Keratinocyte (primary cell): ENCODE data around the gene PAQR5. TPM values are rescaled to one million over a fixed set of nuclear protein-coding genes. Genes with fewer than 3 reads are reported as not detected.

Source experiments
- DNase-seq: peaks from one replicate; pipeline ENCODE4 v3.0.0-alpha.2; 2011; ENCODE audit warnings: low read depth, missing footprints, low spot score
- FAIRE-seq: peaks from 2 replicates; lab custom pipeline; 2011; peaks lifted over from hg19 to GRCh38; lab: Jason Lieb, UNC
- H2AFZ ChIP-seq: 2 replicates; pipeline ENCODE4 v1.6.0; 2012; ENCODE audit warnings: low read length, control low read depth, inconsistent platforms; ENCODE audit not compliant: control insufficient read depth
- H3K27ac ChIP-seq: 2 replicates; pipeline ENCODE4 v1.5.1; 2011; ENCODE audit warnings: low read length; ENCODE audit not compliant: control insufficient read depth, insufficient read depth
- H3K27me3 ChIP-seq: 3 replicates; pipeline ENCODE4 v1.6.0; 2011; ENCODE audit warnings: low read length; ENCODE audit not compliant: control insufficient read depth, insufficient read depth; ENCODE audit errors: extremely low read depth
- H3K36me3 ChIP-seq, 2 experiments: 2 replicates in 1 of 2; 3 replicates in 1 of 2; pipeline ENCODE4 v1.5.1; 2011; ENCODE audit warnings: low read length in 2 of 2, mild to moderate bottlenecking in 1 of 2; ENCODE audit not compliant: control insufficient read depth in 2 of 2, insufficient read depth in 2 of 2; ENCODE audit errors: extremely low read depth in 1 of 2
- H3K4me1 ChIP-seq: 3 replicates; pipeline ENCODE4 v1.5.1; 2011; ENCODE audit warnings: low read length; ENCODE audit not compliant: control insufficient read depth, insufficient read depth; ENCODE audit errors: extremely low read depth
- H3K4me2 ChIP-seq: 3 replicates; pipeline ENCODE4 v1.6.0; 2011; ENCODE audit warnings: low read depth, low read length; ENCODE audit not compliant: control insufficient read depth, insufficient read depth; ENCODE audit errors: extremely low read depth
- H3K4me3 ChIP-seq, 3 experiments: fragments of 200-600 bp in 1 of 3; sonication (generic) in 1 of 3; 2 replicates in 2 of 3; 3 replicates in 1 of 3; pipeline ENCODE4 v1.5.1; 2011 to 2016; ENCODE audit warnings: low read length in 3 of 3, mild to moderate bottlenecking in 3 of 3, control low read depth in 2 of 3, inconsistent platforms in 1 of 3, low read depth in 1 of 3, mixed read lengths in 1 of 3, mixed run types in 1 of 3, moderate library complexity in 1 of 3; ENCODE audit not compliant: control insufficient read depth in 2 of 3, insufficient read depth in 2 of 3; ENCODE audit errors: extremely low read depth in 1 of 3
- H3K79me2 ChIP-seq: 2 replicates; pipeline ENCODE4 v1.6.0; 2012; ENCODE audit warnings: low read length; ENCODE audit not compliant: control insufficient read depth, insufficient read depth
- H3K9ac ChIP-seq: 3 replicates; pipeline ENCODE4 v1.6.0; 2011; ENCODE audit warnings: low read length; ENCODE audit not compliant: control insufficient read depth, insufficient read depth; ENCODE audit errors: extremely low read depth
- H3K9me1 ChIP-seq: 3 replicates; pipeline ENCODE4 v1.6.0; 2011; ENCODE audit warnings: low read length; ENCODE audit not compliant: control insufficient read depth, insufficient read depth; ENCODE audit errors: extremely low read depth
- H3K9me3 ChIP-seq: 2 replicates; pipeline ENCODE4 v1.5.1; 2012; ENCODE audit warnings: low read depth, low read length; ENCODE audit not compliant: control insufficient read depth
- H4K20me1 ChIP-seq: 3 replicates; pipeline ENCODE4 v1.6.0; 2011; ENCODE audit warnings: low read length; ENCODE audit not compliant: control insufficient read depth, insufficient read depth; ENCODE audit errors: extremely low read depth
- CTCF ChIP-seq, 3 experiments: IDR thresholded peaks in 1 of 3; conservative IDR thresholded peaks in 1 of 3; optimal IDR thresholded peaks in 1 of 3; 2 replicates in 2 of 3; 3 replicates in 1 of 3; pipeline versions ENCODE3 to v1.5.1; 2011; ENCODE audit warnings: low read length in 3 of 3, mild to moderate bottlenecking in 3 of 3, moderate library complexity in 2 of 3, control low read depth in 1 of 3, inconsistent platforms in 1 of 3; ENCODE audit not compliant: insufficient read depth in 2 of 3; ENCODE audit errors: extremely low read depth in 1 of 3
- EZH2 ChIP-seq: IDR thresholded peaks from one replicate; pipeline ENCODE4 v1.6.1; 2012; ENCODE audit warnings: inconsistent platforms, mild to moderate bottlenecking, low read length, moderate library complexity
- dilution Hi-C: fragments of 300-500 bp; cut with MboI; formaldehyde crosslinking; loops from one replicate; pipeline ENCODE4 v1.7.0; 2020; ENCODE audit warnings: low sequenced_read_pairs; ENCODE audit not compliant: extremely low pct_ligation_motif_present
- polyA plus RNA-seq, 5 experiments: library from polyadenylated mRNA; depleted of rRNA in 3 of 5; stranded (reverse) in 3 of 5; stranded (forward) in 1 of 5; unstranded in 1 of 5; fragments of >200 nt; gene quantifications; 1 replicate in 1 of 5; 2 replicates in 3 of 5; 3 replicates in 1 of 5; pipeline versions ENCODE4 v1.2.1 to v1.2.3, GENCODE V29; 2011 to 2012; ENCODE audit warnings: missing spikeins in 2 of 5, low read depth in 1 of 5, low replicate concordance in 1 of 5

The PAQR5 gene
- polyA plus RNA-seq, 1 donor (not counting 4 experiments of a cell fraction or from before 2014, with no cell fraction given) = 0.30 TPM

GRCh38 chr15:69296606-69297005 is 2.1 kb upstream of the PAQR5 start:
- H3K9me3 ChIP-seq = no peaks in the 10 kb centered on the region

GRCh38 chr15:69297642-69298353 is 914 bp upstream of the PAQR5 start:
- H4K20me1 ChIP-seq = no peaks in the 10 kb centered on the region
- DNase-seq (no peak), FAIRE-seq (no peak)
- TF ChIP-seq CTCF (optimal IDR thresholded peaks at IDR 0.05 in 1 of 3, IDR thresholded peaks at IDR 0.05 in 1 of 3, conservative IDR thresholded peaks at IDR 0.05 in 1 of 3; ENCODE audit: extremely low read depth in 1 of 3, insufficient read depth in 2 of 3, low read length in 3 of 3) (no peak), EZH2 (no peak)
- H3K27me3 ChIP-seq = peaks cover 55% of the 10 kb centered on the region
- no peaks in the 10 kb centered on the region for H3K79me2 ChIP-seq
- no peaks in the 10 kb centered on the region for H3K4me1 ChIP-seq
- H3K9me3 ChIP-seq = no peaks in the 10 kb centered on the region
- no peak overlapping the region for H3K9ac ChIP-seq
- H3K36me3 ChIP-seq = no peaks in the 10 kb centered on the region
- H2AFZ ChIP-seq = no peak overlapping the region
- H3K4me3 ChIP-seq = no peak overlapping the region
- H3K27ac ChIP-seq = no peak overlapping the region
- no peak overlapping the region for H3K4me2 ChIP-seq
- dilution Hi-C loops = no loop called here
- no peaks in the 10 kb centered on the region for H3K9me1 ChIP-seq

More at GRCh38 chr15:69296606-69297005, 2.1 kb upstream of the PAQR5 start:
- H3K36me3 ChIP-seq = no peaks in the 10 kb centered on the region
- H3K9ac ChIP-seq = no peak overlapping the region
- H3K79me2 ChIP-seq = no peaks in the 10 kb centered on the region
- H3K27ac ChIP-seq = no peak overlapping the region
- no peak overlapping the region for H2AFZ ChIP-seq
- no peaks in the 10 kb centered on the region for H3K9me1 ChIP-seq
- H3K4me1 ChIP-seq = no peaks in the 10 kb centered on the region
- no peaks in the 10 kb centered on the region for H4K20me1 ChIP-seq
- H3K4me2 ChIP-seq = no peak overlapping the region
- no peak overlapping the region for H3K4me3 ChIP-seq
- DNase-seq (no peak), FAIRE-seq (no peak)
- peaks cover 47% of the 10 kb centered on the region for H3K27me3 ChIP-seq
- TF ChIP-seq CTCF (optimal IDR thresholded peaks at IDR 0.05 in 1 of 3, IDR thresholded peaks at IDR 0.05 in 1 of 3, conservative IDR thresholded peaks at IDR 0.05 in 1 of 3; ENCODE audit: extremely low read depth in 1 of 3, insufficient read depth in 2 of 3, low read length in 3 of 3) (no peak), EZH2 (no peak)
- dilution Hi-C loops = no loop called here
